ENCODE results near the gene TSTD1. TPM values are rescaled to one million over a fixed set of nuclear protein-coding genes. Genes with fewer than 3 reads are reported as not detected.
"Not testable (repeated sequence)": the region's sequence is repeated elsewhere in the genome, so short reads cannot be mapped to it uniquely, and the experiment has no call there.

The TSTD1 gene
- total RNA-seq, 2 donors from 2014 or later = 38.7 to 119 TPM

- ATAC-seq (replicated peaks) = no peak
- H3K27ac Mint-ChIP-seq = peak overlapping the region; percentile 50
- H3K36me3 Mint-ChIP-seq (ENCODE audit: low read depth) = peaks cover 12% of the 10 kb centered on the region
- H3K9me3 Mint-ChIP-seq = no peaks in the 10 kb centered on the region
- H3K27me3 Mint-ChIP-seq = no peaks in the 10 kb centered on the region
- H3K4me3 Mint-ChIP-seq = no peak overlapping the region
- H3K4me1 Mint-ChIP-seq = peaks cover 15% of the 10 kb centered on the region
Measured at GRCh38 chr1:161073474-161074121, 34.8 kb upstream of the TSTD1 start.

- no peak for ATAC-seq (replicated peaks)
- Mint-ChIP-seq H3K36me3 (ENCODE audit: low read depth) (peaks cover 19% of the 10 kb centered on the region), H3K9me3 (no peaks in the 10 kb centered on the region), H3K27me3 (no peaks in the 10 kb centered on the region), H3K4me3 (no peak overlapping the region), H3K27ac (peak overlapping the region; percentile 50), H3K4me1 (peaks cover 15% of the 10 kb centered on the region)
Measured at GRCh38 chr1:161072751-161073449, 34.1 kb upstream of the TSTD1 start.

DNA sequence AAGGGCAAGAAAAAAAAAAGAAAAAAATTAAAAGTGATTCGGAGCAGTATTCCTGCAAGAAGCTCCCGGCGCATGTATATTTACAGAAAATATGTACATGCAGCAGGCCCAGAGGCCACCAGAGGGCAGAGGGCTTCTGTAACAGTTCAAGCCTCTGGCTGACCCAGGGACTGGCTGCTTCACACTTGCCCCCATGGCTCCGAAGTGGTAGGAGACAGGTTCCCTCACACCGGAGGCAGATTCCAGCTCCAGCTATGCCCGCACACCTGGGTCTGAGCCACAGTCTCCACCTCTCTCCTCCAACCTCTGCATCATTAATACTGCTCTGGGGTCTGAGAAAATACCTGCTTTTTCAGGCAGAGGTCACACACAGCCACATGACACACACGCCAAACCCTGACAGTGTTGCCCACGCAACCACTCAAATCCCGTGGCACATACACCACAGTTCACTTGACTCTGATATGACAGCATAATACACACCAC lies 33.2 kb upstream of the TSTD1 start:
- H3K4me1 Mint-ChIP-seq = peaks cover 21% of the 10 kb centered on the region
- ATAC-seq (replicated peaks) = no peak

GRCh38 chr1:161070761-161071160 lies 32.0 kb upstream of the TSTD1 start:
- Mint-ChIP-seq H3K9me3 (no peaks in the 10 kb centered on the region), H3K4me1 (peaks cover 27% of the 10 kb centered on the region), H3K27ac (peak overlapping the region; percentile 77), H3K27me3 (no peaks in the 10 kb centered on the region), H3K4me3 (peak overlapping the region; percentile 82), H3K36me3 (ENCODE audit: low read depth) (peaks cover 41% of the 10 kb centered on the region)
- no peak for ATAC-seq (replicated peaks)

More for the DNA sequence above, 33.2 kb upstream of the TSTD1 start:
- Mint-ChIP-seq H3K27me3 (no peaks in the 10 kb centered on the region), H3K9me3 (no peaks in the 10 kb centered on the region), H3K36me3 (ENCODE audit: low read depth) (peaks cover 29% of the 10 kb centered on the region), H3K4me3 (peak overlapping the region; percentile 82), H3K27ac (peak overlapping the region; percentile 37)

DNA sequence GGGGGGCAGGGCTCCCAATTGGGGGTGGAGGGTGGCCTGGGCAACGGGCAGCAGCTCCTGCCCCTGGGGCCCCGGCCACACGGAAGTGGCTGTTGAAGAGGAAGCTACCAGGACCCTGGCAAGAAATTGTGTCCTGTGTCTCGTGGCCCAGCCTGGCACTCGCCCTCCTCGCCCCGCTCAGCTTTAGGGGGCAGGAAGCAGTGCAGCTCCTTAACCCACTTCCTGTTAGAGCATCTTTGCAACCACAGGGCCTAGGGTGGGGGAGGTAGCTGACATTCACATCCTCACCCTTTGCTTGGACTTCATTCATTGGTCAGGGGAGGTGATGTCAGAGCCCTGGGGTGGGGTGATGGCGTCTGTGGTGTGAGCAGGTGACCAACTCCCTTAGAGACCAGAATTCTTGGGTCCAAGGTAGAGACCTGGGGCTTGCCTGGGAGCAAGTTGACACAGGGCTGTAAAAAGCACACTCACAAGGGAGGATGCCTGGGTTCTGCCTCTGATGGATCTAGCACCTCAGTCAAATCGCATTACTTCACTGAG lies 31.0 kb upstream of the TSTD1 start, which contains the start of gene ARHGAP30:
Gene ARHGAP30, minus strand, starts transcription at position 161 of the 540 bp plus-strand sequence. CDS start 267 bp downstream, outside the sequence.
- H3K27me3 Mint-ChIP-seq = no peaks in the 10 kb centered on the region
- H3K9me3 Mint-ChIP-seq = no peaks in the 10 kb centered on the region
- peak; percentile 84 for ATAC-seq (replicated peaks)
- peaks cover 27% of the 10 kb centered on the region for H3K4me1 Mint-ChIP-seq
- peak within 1 kb of the TSS; percentile 77 for H3K27ac Mint-ChIP-seq
- H3K36me3 Mint-ChIP-seq (ENCODE audit: low read depth) = peaks cover 50% of the 10 kb centered on the region
- H3K4me3 Mint-ChIP-seq = peak within 1 kb of the TSS; percentile 82

- no peak for ATAC-seq (replicated peaks)
- H3K36me3 Mint-ChIP-seq (ENCODE audit: low read depth) = peaks cover 56% of the 10 kb centered on the region
- no peaks in the 10 kb centered on the region for H3K9me3 Mint-ChIP-seq
- peak overlapping the region; percentile 77 for H3K27ac Mint-ChIP-seq
- no peaks in the 10 kb centered on the region for H3K27me3 Mint-ChIP-seq
- H3K4me1 Mint-ChIP-seq = peaks cover 32% of the 10 kb centered on the region
- peak overlapping the region; percentile 82 for H3K4me3 Mint-ChIP-seq
Measured at GRCh38 chr1:161069241-161069640, 30.5 kb upstream of the TSTD1 start.

GRCh38 chr1:161068306-161069234 lies 29.8 kb upstream of the TSTD1 start:
- peaks cover 63% of the 10 kb centered on the region for H3K36me3 Mint-ChIP-seq (ENCODE audit: low read depth)
- peak; percentile 68 for ATAC-seq (replicated peaks)
- peak overlapping the region; percentile 77 for H3K27ac Mint-ChIP-seq
- H3K4me3 Mint-ChIP-seq = peak overlapping the region; percentile 82
- H3K27me3 Mint-ChIP-seq = no peaks in the 10 kb centered on the region
- H3K4me1 Mint-ChIP-seq = peaks cover 38% of the 10 kb centered on the region
- no peaks in the 10 kb centered on the region for H3K9me3 Mint-ChIP-seq

- Mint-ChIP-seq H3K27ac (peak overlapping the region; percentile 77), H3K9me3 (no peaks in the 10 kb centered on the region), H3K27me3 (no peaks in the 10 kb centered on the region), H3K4me1 (peaks cover 43% of the 10 kb centered on the region), H3K36me3 (ENCODE audit: low read depth) (peaks cover 82% of the 10 kb centered on the region), H3K4me3 (peak overlapping the region; percentile 82)
- ATAC-seq (replicated peaks) = peak; percentile 38
Measured at GRCh38 chr1:161066694-161067093, 27.9 kb upstream of the TSTD1 start.

GRCh38 chr1:161065681-161066080 lies 26.9 kb upstream of the TSTD1 start:
- not testable (repeated sequence) for H3K9me3 Mint-ChIP-seq; H3K27me3 Mint-ChIP-seq; ATAC-seq (replicated peaks)
- Mint-ChIP-seq H3K4me3 (peak overlapping the region; percentile 82), H3K27ac (peak overlapping the region; percentile 36), H3K36me3 (ENCODE audit: low read depth) (peaks cover 87% of the 10 kb centered on the region), H3K4me1 (peaks cover 35% of the 10 kb centered on the region)

GRCh38 chr1:161063936-161064335 lies 25.2 kb upstream of the TSTD1 start:
- not testable (repeated sequence) for ATAC-seq (replicated peaks); H3K9me3 Mint-ChIP-seq; H3K27me3 Mint-ChIP-seq
- peak overlapping the region; percentile 82 for H3K4me3 Mint-ChIP-seq
- H3K27ac Mint-ChIP-seq = peak overlapping the region; percentile 84
- H3K36me3 Mint-ChIP-seq (ENCODE audit: low read depth) = peaks cover 96% of the 10 kb centered on the region
- H3K4me1 Mint-ChIP-seq = peaks cover 34% of the 10 kb centered on the region

DNA sequence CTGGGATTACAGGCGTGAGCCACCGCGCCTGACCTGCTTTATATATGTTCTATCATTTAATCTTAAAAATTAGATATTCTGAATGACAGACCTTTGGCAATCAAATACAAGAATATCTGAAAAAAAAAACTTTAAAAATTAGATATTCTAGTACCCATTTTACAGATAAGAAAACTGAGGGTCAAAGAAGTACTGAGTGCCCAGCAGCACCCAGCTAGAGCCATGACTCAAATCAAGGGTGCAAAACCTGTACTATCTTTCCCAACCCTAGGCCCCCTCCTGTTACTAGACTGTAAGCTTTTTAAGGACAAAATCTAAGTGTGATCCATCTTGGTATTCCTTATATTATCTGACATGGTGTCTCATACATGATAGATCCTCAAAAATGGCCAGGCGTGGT lies 22.7 kb upstream of the TSTD1 start:
- H3K36me3 Mint-ChIP-seq (ENCODE audit: low read depth) = peaks cover 94% of the 10 kb centered on the region
- peaks cover 23% of the 10 kb centered on the region for H3K4me1 Mint-ChIP-seq
- no peaks in the 10 kb centered on the region for H3K27me3 Mint-ChIP-seq
- no peak overlapping the region for H3K4me3 Mint-ChIP-seq
- H3K9me3 Mint-ChIP-seq = no peaks in the 10 kb centered on the region
- H3K27ac Mint-ChIP-seq = peak overlapping the region; percentile 77
- ATAC-seq (replicated peaks) = no peak

DNA sequence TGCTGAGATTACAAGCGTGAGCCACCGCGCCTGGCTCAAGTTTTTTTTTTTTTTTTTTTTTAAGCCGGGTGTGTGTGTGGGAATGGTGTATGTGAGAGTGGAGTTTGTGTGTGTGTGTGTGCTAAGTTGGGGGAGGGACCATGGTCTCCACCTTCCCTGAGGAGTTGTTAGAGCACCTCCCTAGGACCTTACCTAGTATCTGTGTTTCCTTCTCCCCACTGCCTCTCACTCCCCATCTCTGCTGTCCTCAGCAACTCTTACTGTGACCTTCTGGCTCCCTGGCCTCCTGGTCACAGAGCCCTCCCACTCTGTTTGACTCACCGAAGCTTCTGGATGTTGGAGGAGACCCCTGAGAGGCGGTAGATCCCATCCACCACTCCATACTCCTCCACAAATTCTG lies 20.5 kb upstream of the TSTD1 start:
- ATAC-seq (replicated peaks) = no peak
- H3K9me3 Mint-ChIP-seq = no peaks in the 10 kb centered on the region
- no peak overlapping the region for H3K4me3 Mint-ChIP-seq
- H3K36me3 Mint-ChIP-seq (ENCODE audit: low read depth) = peaks cover 94% of the 10 kb centered on the region
- H3K4me1 Mint-ChIP-seq = peaks cover 17% of the 10 kb centered on the region
- peak overlapping the region; percentile 77 for H3K27ac Mint-ChIP-seq
- no peaks in the 10 kb centered on the region for H3K27me3 Mint-ChIP-seq

DNA sequence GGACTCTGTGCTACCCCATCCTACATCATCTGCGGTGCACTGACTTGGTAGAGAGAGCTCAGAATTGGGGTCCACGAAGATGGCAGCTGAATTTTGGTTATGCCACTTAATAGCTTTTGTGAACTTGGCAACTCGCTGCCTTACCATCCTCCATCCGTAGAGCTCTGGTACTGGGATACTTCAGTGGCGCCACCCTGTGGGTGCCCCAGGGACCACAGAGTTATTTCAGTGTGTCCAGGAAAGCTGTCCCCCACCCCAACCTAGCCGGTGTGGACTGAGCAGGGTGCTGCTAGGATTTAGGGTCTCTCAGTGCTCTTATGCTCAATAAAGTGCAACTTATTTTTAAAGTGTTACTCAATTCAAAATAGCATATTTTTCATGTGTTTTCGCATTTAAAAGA lies 16.0 kb upstream of the TSTD1 start:
- ATAC-seq (replicated peaks) = no peak
- Mint-ChIP-seq H3K9me3 (no peaks in the 10 kb centered on the region), H3K27ac (no peak overlapping the region), H3K27me3 (no peaks in the 10 kb centered on the region), H3K4me3 (no peak overlapping the region), H3K36me3 (ENCODE audit: low read depth) (peaks cover 99% of the 10 kb centered on the region), H3K4me1 (no peaks in the 10 kb centered on the region)

DNA sequence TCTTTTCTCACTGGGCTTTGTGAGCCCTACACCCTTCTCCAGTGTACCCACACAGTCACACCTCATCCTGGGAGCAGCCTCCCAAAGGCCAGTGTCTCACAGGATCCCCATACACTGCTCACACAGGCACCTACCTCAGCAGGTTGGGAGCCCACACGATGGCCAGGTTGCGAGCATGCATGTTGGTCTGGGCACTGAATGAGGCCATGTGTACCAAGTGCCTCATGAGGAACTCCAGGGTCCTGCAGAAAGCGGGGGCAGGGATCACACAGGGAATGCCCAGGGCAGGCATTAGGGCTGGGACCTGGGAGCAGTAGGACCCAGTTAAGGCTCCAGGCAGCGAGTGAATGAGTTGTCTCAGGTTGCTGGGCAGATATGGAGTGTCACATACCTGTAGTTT lies 15.5 kb upstream of the TSTD1 start:
- Mint-ChIP-seq H3K27ac (no peak overlapping the region), H3K4me3 (no peak overlapping the region), H3K9me3 (no peaks in the 10 kb centered on the region), H3K4me1 (no peaks in the 10 kb centered on the region), H3K36me3 (ENCODE audit: low read depth) (peaks cover 99% of the 10 kb centered on the region), H3K27me3 (no peaks in the 10 kb centered on the region)
- ATAC-seq (replicated peaks) = no peak
